Retinal pigment epithelial cell (primary cell): ENCODE results near the gene CLMP.

Source experiments
- DNase-seq: peaks from one replicate; pipeline ENCODE4 v3.0.0-alpha.2; 2010; ENCODE audit warnings: low read depth
- H3K4me3 ChIP-seq: 2 replicates; pipeline ENCODE4 v1.5.1; 2011; ENCODE audit warnings: mild to moderate bottlenecking, low read length, control low read depth, moderate library complexity
- CTCF ChIP-seq: conservative IDR thresholded peaks from 2 replicates; pipeline ENCODE4 v1.5.1; 2011; ENCODE audit warnings: low read depth, low read length, control low read depth, inconsistent platforms

CLMP gene

GRCh38 chr11:123116486-123116885 is 78.6 kb downstream of the CLMP start:
- no peak for TF ChIP-seq CTCF
- DNase-seq: no peak
- H3K4me3 ChIP-seq: no peak overlapping the region

- peak; percentile 71 for TF ChIP-seq CTCF
- H3K4me3 ChIP-seq: no peak overlapping the region
- DNase-seq: peak; percentile 51
These were observed 83.6 kb downstream of the CLMP start for GRCh38 chr11:123111465-123111864.

GRCh38 chr11:123110397-123110796 is 84.7 kb downstream of the CLMP start:
- no peak for DNase-seq
- no peak overlapping the region for H3K4me3 ChIP-seq
- TF ChIP-seq CTCF: no peak

- H3K4me3 ChIP-seq: no peak overlapping the region
- TF ChIP-seq CTCF: no peak
- DNase-seq: no peak
These were observed 87.0 kb downstream of the CLMP start for GRCh38 chr11:123107945-123108495.

GRCh38 chr11:123104697-123105096 is 90.4 kb downstream of the CLMP start:
- no peak for TF ChIP-seq CTCF
- no peak overlapping the region for H3K4me3 ChIP-seq
- DNase-seq: no peak

- peak; percentile 19 for DNase-seq
- H3K4me3 ChIP-seq: no peak overlapping the region
- peak; percentile 76 for TF ChIP-seq CTCF
These were observed 91.6 kb downstream of the CLMP start for GRCh38 chr11:123103326-123103980.
